B cell (primary cell): Measurements from ENCODE around the gene EFNB3.

Source experiments
- CTCF ChIP-seq: fragments of 200-600 bp; IDR thresholded peaks from one replicate; pipeline ENCODE4 v1.8.0; 2022; ENCODE audit warnings: antibody characterized with exemption, mild to moderate bottlenecking
- EZH2 ChIP-seq: IDR thresholded peaks from 2 replicates; pipeline ENCODE4 v1.6.1; 2012; ENCODE audit warnings: borderline replicate concordance, low read depth, mild to moderate bottlenecking, moderate library complexity, low read length; ENCODE audit not compliant: insufficient read depth, poor library complexity, severe bottlenecking

- TF ChIP-seq CTCF (no peak), EZH2 (no peak)
Observed at GRCh38 chr17:7701681-7702080, 3.3 kb upstream of the EFNB3 start.
